Mesangial cell (primary cell): Measurements from ENCODE around the gene SAFB2. TPM values are rescaled to one million over a fixed set of nuclear protein-coding genes. Genes with fewer than 3 reads are reported as not detected.

Source experiments
- total RNA-seq: library from RNA; depleted of rRNA; stranded (reverse); fragments of >200 nt; gene quantifications from 2 replicates; pipeline ENCODE4 v1.2.3, GENCODE V29; 2015

SAFB2 gene
- 19.9 and 20.5 TPM in 2 replicates for total RNA-seq

GRCh38 chr19:5622465-5623396, at the start of gene SAFB2, which contains the start of gene SAFB:
Gene SAFB2, minus strand, starts transcription at chr19:5622776. Its CDS starts 61 bp downstream, at chr19:5622715.
Gene SAFB, plus strand, starts transcription at chr19:5623083. Its CDS starts 123 bp downstream, at chr19:5623206.

DNA sequence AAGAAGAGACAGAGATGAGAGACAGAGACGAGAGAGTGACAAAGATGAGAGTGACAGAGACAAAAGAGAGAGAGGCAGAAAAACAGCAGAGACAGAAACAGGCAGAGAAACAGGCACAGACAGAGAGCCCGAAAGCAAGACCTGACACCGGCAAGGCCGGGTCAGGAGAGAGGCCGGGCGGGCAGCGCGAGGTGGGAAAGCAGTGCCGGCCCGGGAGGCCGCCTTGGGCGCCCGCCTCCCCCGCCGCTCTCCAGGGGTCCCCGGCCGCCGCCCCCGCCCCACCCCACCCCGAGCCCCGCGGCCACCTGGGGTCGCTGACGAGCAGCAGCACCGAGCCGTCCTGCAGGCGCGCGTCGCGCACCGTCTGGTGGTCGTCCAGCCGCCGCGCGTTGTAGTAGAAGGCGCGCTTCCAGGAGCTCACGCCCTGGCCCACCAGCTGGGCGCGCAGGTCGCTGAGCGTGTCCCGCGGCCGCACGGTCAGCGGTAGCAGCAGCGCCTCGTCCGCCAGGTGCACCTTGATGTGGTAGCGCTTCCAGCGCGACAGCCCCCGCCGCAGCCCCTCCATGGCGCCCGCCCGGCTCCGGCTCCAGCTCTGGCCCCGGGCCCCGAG, 55.1 kb downstream of the SAFB2 start, which contains the start of gene TINCR:
TSS of gene TINCR (minus strand) at position 594 of the 610 bp plus-strand sequence.

Other genes starting within 250 kb of the SAFB2 start
- gene ZNRF4, start 167.4 kb downstream of the SAFB2 start, total RNA-seq: not detected in 2 replicates
- not detected in 2 replicates for gene TINCR, start 54.8 kb downstream of the SAFB2 start, total RNA-seq
- gene SAFB, start 307 bp upstream of the SAFB2 start, total RNA-seq: 35.0 and 60.8 TPM in 2 replicates
- 83.9 and 89.0 TPM in 2 replicates for gene MICOS13, start 57.7 kb upstream of the SAFB2 start, total RNA-seq
- 15.5 and 27.1 TPM in 2 replicates for gene HSD11B1L, start 58.3 kb upstream of the SAFB2 start, total RNA-seq
- 1,120 and 1,187 TPM in 2 replicates for gene RPL36, start 67.5 kb upstream of the SAFB2 start, total RNA-seq
- 105 and 116 TPM in 2 replicates for gene LONP1, start 97.4 kb upstream of the SAFB2 start, total RNA-seq
- not detected in 2 replicates for gene CATSPERD, start 97.9 kb upstream of the SAFB2 start, total RNA-seq
- gene PRR22, start 162.0 kb upstream of the SAFB2 start, total RNA-seq: 0.51 and 0.81 TPM in 2 replicates
- 27.1 and 34.7 TPM in 2 replicates for gene DUS3L, start 168.4 kb upstream of the SAFB2 start, total RNA-seq
- 1.6 and 2.5 TPM in 2 replicates for gene NRTN, start 182.3 kb upstream of the SAFB2 start, total RNA-seq
- not detected in 2 replicates for gene FUT6, start 216.9 kb upstream of the SAFB2 start, total RNA-seq
- not detected in 2 replicates for gene FUT3, start 228.7 kb upstream of the SAFB2 start, total RNA-seq
- gene FUT5, start 247.8 kb upstream of the SAFB2 start, total RNA-seq: not detected in 2 replicates